HTERT RPE-1 (cell line): ENCODE measurements around the gene MAP3K5.

ENCODE experiments used
- in situ Hi-C: fragments of 300-500 bp; cut with MboI; formaldehyde crosslinking; loops from 4 replicates; pipeline ENCODE4 v1.14.3; 2020; ENCODE audit warnings: low sequenced_read_pairs

MAP3K5 gene

DNA sequence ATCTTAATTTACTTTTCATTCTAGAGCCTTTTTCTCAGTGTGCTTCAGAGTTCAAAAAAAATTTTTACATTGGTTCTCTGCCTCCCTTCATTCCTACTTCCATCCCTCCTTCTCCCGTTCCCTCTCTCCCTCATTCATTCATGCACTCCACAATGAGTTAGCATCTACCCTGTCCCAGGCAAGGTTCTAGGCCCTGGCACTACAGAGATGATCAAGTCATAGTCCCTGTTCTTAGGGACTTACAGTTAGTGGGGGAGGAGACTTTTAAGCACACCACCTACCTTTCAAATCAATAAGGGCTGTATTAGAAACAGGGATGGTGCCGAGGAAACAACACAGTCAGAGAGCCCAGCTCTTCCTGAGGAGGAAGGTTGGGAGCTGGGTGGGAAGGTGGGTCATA is 40.3 kb downstream of the MAP3K5 start:
- in situ Hi-C loops, result no loop called here

DNA sequence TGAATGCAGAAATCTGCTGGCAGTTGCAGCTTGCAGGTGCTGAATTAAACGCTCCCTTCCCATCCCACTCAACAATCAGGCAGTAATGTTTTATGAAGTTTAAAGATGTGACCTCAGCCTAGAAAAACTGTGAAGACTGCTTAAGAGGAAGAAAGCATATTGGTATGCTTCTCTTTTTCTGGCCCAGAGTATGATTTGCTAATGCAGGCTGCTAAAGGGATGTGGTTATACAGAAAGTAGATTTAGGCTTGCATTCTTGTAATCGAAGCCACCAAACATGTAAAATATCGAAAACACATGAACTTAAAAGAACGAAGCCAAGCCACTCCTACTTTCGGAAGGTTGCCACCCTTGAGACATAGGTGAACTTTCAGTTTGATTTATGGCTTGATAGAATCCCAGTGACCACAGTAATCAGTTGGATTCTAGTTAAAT is 40.7 kb downstream of the MAP3K5 start:
- in situ Hi-C loops, result no loop called here

DNA sequence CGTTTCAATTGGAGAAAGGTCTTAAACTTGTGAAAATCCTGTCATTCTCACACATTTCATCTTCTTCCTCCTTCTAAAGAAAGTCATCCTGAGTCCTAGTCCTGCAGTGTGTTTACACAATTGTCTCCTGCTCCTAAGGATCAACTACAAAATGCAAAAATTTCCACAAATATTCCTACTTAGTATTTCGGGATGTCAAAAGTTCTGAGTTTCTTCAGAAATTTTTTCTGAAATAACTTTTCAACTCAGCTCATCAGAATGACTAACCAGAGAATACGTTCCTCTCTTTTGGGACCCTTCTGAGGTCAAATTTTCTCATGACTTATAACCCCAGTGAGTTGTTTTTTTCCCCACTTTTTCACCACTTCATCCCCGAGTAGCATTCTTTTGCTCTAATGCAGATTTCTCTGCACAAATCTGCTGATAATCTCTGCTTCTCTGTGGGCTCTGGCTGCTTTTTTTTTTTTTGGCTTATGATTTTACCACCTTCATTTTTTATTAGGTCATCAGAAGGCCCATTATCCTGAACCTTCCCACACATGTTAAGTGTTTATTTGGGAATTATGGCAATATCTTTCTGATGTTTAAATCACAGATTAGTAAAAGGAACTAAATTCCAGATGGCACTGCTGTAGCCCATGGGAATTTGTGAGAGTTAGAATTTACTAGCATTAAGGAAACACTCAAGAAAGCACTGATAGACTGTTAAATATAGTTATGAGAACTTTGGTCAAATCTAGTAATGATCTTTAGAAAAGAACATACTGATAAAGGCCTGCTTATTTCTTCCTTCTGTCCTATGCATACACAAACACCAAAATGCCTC is 41.4 kb downstream of the MAP3K5 start:
- in situ Hi-C loops, result no loop called here

DNA sequence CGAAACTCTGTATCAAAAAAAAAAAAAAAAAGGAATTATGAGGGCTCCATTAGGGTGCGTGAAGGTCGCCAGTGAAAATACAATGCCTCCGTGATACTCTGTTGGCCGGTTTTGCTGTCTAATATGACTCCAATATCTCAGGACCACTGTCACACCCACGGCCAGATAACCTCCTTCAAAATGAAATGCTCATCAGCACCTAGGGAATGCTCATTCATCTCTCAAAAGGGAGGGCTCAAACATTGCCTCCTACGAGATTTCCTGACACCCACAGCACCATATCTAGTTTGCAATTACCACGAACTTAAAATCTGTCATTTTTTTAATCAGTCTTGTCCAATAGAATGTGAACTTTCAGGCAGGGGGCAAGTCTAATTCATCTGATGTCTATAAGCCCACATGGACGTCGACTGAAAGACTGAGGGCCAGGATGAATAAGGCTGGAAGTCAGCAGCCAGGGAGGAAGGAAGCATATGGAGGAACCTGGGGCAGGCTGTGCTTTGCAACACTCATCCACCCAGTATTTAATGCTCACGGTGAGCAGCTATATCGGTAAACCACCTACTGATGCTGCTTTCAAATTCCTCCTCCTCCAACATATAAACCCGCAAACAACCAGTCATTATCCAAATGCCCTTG is 42.8 kb downstream of the MAP3K5 start:
- in situ Hi-C loops, result no loop called here

DNA sequence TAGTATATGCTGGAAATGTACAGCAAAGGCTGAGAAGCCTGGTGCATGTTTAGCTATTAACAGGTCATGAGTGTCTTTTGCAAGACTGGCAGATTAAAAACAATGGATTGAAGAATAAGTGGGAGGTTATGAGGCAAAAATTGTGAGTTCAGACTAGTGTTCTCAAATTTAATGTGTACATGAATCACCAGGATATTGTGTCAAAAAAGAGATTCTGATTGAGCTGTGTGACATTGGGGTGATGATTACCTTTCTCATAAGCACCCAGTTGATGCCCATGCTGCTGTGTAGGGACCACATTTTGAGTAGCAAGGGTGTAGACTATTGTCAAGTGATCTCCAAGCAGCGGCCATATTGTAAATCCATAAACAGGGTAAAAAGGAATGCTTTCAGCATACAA is 44.8 kb downstream of the MAP3K5 start:
- in situ Hi-C loops, result no loop called here

DNA sequence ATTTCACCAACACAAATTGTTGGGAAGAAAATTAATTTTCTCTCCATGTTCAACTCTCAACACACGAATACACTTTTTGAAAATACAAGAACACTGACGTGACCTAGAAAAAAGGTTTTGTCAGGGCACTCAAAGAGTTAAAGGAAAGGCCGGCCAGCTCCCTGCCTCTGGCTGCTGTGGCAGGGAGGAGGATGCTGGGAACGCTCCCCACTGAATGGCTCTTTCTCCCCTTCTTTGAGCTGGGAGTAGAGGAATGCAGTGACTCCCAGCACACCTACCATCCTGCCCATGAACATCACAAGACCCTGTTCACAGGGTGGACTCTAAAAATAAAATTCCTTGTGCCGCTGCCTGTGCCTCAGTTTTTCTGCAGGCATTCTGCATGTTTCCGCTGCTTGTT is 47.0 kb downstream of the MAP3K5 start:
- in situ Hi-C loops, result no loop called here

DNA sequence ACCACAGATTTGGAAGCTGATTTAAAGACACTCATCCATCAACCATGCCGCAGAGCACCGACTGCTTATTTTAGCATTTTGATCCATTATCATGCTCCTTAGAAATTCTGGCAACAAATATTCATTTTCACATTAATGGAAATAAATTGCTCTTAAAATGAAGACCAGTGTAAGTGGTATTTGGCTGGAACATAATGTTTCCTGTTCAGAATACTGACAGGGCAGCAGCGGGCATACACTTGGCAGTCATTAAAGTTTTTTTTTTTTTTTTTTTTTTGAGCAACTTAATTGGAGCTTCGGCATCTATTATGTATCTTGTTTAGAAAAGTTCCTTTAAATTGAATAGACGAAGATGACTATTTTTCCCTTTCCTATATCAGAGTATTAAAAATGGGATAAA is 47.4 kb downstream of the MAP3K5 start:
- in situ Hi-C loops, result no loop called here

DNA sequence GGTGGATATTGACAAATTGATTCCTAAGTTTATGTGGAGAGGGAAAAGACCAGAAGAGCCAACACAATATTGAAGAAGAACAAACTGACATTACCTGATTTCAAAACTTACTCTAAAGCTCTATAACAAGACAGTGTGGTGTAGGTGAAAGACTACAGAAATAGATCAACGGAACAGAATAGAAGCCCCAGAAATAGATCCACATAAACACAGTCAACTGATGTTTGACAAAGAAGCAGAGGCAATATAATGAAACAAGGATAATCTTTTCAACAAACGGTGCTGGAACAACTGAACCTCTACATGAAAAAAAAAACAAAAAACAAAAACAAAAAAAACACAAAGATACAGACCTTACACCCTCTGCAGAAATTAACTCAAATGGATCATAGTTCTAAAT is 50.2 kb downstream of the MAP3K5 start:
- in situ Hi-C loops, result no loop called here

DNA sequence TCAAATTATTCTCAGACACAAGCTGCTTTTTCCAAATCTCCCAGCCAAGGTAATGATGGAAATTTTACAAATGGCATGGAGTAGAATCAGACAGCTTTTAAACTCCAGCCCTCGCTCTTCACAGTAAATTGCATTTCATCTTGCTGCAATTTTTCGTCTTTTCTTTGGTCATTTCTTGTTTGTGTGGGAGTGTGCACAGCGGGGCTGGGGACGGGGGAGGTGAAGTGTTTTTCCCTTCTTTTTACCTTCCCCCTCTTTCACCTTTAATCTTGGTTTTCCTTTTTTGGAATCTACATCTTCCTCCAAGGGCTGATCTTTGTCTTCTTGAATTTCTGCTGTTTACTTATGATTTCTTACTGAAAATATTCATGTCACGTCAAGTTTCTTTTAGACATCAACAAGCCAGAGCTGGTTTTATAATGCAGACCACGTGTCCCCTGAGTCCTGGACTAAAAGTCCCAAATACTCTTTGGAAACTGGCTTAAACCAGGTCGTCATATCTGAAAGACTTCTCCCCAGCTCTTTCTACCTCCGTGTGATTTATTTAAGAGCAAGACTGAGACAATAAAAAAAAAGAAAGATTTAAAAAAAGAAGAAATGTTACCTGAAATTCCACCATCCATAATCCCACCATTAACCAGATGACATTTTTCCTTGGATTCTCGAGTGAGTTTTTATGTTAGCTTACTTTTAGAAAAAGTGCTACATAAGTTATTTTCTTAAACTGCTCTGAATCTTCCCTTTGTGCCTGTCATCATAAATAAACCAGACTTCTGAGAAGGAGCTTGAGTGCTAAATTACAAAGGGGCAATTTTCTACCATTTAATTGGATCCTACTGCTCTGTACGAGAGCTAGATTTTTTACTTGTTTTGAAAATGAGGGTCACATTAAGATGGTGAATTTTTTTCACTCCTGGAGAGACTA is 52.0 kb downstream of the MAP3K5 start:
- in situ Hi-C loops, result no loop called here

DNA sequence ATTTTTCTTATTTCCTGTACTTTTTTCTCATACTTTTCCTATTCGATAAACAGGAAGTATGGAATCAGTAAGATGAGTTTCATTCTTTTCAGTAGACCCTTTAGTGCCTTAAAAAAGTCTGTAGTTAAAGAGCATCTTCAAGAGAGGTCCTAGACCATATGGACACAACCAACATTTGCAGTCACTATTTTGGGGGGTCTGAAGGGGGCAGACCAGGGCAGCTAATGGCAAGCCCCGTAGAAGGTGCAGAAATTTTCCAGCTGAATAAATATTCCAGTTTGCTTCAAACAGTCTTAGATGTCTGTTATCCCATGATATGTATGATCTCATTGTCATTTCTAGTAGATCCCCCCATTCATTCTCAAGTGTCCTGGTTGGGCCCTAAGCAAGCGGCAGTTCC is 52.8 kb downstream of the MAP3K5 start:
- in situ Hi-C loops, result no loop called here

DNA sequence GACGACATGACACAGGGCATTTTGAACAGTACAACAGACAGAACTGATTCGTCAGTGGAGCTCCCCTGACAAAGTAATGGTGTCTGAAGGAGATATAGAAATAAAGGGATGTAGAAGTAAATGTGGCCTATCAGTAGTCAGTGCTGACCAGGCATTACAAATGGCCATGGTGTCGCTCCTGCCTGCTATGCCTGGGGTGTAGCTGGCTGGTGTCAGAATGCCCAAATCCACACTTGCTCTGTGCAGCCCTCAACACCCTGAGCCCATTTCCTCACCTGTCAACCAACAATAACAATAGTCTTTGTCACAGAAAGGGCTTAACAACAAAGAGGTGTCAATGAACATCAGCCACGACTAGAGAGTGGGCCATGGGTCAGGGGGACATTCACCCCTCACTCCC is 53.2 kb downstream of the MAP3K5 start:
- in situ Hi-C loops, result no loop called here

DNA sequence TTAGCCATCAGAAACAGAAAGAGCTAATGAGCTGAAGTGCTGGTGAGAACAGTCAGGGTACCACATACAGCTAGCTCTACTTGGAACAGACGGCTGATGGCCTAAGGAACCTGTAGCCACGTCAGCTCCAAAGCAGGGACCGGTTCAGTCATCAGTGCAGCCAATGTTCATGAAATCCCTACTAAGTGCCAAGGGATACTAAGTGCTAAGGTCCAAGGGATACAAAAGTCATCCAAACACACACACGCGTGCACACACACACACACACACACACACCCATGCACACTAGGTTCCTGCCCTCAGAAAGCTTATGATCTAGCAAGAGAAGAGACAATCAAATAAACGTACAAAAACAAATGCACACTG is 53.6 kb downstream of the MAP3K5 start:
- in situ Hi-C loops, result no loop called here

DNA sequence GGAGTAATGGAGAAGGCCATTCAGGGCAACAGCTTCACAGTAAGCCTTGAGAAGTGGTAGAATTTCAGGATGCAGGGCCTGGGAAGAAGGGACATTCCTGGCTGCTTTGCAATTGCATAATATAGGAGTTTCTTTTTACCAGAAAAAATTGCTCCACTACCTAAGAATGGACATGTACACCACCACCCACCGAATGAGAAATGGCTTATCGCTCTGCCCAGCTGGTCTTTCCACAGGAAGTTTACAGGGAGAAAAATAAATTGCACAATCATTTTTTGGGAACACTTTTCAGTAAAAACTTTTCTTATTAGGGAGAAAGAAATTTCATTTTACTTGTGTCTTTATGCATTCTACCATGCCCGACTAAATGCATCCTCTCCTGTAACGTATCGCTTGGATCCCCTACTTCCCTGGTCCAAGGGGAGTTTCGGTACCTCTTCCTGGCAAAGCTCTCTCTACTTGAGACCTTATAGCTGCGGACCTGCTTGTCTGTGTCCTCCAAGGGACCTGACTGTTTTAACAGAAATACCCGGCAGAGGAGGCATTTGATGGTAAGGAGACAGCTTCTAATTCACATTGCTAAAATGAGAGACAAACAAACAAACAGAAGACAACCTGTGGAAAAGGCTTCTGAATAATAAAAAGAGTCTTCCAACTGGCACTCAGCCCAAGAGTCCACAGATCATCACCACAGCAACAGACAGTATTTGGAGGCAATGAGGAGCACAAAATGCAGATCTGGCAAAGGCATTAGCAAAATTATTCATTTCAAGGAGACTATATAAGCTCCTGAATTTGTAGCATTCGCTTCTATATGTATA is 54.2 kb downstream of the MAP3K5 start:
- in situ Hi-C loops, result no loop called here

DNA sequence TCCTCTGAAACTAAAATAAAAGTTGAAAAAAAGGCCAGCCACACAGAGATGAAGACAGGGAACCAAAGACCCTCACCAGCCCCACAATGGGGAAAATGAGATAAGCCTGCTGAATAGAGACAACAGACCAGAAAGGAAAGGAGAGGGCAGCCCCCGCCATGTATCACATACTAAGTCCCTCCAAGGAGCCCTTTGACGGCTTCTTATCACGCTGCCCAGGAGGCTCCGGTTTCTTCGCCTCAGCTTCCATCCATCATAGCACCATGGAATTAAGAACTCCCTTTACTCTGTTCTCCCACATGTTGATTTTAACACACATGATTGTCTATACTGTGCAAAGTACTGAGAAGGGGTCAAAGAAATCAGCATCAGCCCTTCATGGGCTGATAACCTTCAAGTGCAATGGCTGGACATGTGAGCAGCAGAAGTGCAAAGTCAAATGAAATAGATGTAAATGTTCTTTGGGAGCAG is 54.9 kb downstream of the MAP3K5 start:
- in situ Hi-C loops, result no loop called here

DNA sequence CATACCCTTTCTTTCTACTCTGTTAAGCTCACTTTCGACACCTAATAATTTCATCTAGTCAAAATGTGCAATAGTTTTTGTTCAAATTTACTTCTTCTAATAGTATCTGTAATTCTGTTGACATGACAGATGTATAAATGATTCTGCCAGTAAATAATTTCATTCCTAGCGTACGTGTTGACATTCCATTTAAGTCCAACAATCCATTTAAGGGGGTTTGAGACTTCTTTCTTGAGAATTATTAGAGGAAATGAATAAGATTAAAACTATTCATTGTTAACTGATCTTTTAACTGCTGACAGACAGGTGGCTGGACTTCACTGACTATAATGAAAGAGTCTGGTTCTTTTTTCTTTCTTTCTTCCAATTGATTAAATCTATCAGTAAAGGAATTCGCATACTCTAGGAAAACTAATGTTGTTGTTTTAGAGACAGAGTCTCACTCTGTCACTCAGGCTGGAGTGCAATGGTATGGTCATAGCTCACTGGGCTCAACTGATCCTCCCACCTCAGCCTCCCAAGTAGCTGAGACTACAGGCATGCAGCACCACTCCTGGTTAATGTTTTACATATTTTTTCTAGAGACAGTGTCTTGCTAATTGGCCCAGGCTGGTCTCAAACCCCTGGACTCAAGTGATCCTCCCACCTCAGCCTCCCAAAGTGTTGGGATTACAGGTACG is 55.9 kb downstream of the MAP3K5 start:
- in situ Hi-C loops, result no loop called here

DNA sequence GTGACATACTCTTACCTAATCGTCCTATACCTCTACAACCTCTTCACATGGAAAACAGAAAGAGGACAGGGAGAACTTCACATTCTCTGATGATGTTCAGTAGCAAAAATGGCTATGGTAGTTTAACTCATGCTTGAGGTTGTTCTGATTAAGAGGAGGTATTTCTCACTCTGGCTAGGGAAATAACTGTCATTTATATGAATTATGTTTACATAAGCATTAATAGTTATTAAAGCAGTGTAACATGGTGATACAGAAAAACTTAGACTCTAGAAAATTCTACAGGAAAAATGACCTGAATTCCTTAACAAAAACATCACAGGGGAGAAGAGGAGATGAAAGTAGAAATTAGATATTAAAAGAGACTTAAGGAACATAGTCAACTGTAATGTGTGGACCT is 57.3 kb downstream of the MAP3K5 start:
- in situ Hi-C loops, result no loop called here

DNA sequence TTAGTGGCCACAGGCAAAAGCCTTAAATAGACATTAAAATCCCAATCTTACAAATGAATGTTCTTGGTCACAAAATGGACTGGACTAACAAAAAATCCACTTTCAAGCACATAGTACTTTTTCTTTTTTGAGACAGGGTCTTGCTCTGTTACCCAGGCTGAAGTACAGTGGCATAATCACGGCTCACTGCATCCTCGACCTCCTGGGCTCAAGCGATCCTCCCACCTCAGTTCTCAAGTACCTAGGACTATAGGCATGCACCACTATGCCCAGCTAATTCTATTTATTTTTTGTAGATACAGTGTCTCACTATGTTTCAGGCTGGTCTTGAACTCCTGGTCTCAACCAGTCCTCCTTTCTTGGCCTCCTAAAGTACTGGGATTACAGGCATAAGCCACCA is 59.4 kb downstream of the MAP3K5 start:
- in situ Hi-C loops, result no loop called here

DNA sequence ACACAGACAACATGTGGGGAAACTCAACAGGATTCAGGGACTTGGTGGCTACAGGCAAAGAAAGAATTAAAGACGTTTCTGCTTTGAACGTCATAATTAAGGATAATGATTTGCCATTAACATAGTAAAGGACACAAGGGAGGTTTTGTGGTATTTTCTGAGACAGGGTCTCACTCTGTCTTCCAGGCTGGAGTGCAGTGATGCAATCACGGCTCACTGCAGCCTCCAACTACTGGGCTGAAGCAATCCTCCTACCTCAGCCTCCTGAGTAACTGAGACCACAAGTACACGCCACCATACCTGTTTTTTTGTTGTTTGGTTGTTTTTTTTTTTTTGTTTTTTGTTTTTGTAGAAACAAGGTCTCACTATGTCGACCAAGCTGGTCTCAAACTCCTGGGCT is 62.4 kb downstream of the MAP3K5 start:
- in situ Hi-C loops, result no loop called here

DNA sequence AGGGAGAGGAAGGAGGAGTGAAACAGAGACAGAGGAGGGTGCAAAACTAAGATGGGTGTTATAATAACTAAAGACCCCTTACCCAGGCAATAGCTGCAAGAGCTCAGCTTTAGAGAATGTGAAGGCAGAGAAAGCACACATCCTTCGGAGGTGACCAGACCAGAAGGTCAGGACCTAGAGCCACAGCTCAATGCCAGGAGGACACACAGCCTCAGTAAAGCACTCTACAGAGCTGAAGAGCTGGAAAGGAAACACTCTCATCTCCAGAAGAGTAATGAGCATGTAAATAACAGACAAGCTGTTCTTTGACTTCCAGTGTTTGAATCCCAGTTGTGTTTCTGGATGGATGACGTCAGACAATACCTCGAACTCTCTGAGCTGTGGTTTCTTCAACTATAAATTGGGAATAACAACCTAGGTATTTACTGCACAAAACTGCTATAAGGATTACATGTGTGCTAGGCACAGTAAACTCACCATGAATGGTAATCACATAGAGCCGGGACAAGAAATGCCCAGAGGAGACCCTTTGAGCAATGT is 63.2 kb downstream of the MAP3K5 start:
- in situ Hi-C loops, result no loop called here
